Activated CD8-positive, alpha-beta memory T cell treated with anti-CD3 and anti-CD28 coated beads, Interleukin-2, amount 50 U/mL, for 24 hours (primary cell): ENCODE results near the gene AIPL1.

Experiments used
- DNase-seq: peaks from one replicate; pipeline ENCODE4 v3.0.0-alpha.2; 2020; ENCODE audit errors: extremely low read depth

AIPL1 gene

DNA sequence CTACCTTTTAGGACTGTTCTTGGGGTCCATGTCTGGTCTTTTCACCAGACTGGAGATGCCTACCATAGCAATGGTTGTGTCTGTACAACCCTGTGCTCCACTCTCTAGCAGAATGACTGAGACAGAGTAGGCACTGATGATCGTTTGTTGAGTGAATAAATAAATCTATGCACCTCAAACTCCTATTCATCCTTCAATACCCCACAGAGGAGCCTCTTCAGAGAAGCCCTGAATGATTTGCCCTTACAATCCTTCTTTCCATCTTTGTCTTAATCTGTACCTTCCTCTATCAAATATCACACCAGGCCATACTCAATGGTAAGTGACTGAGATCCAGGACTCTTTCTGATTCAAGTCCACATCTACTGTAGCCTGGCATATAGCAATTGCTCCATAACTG is 32.6 kb upstream of the AIPL1 start:
- DNase-seq, result no peak

DNA sequence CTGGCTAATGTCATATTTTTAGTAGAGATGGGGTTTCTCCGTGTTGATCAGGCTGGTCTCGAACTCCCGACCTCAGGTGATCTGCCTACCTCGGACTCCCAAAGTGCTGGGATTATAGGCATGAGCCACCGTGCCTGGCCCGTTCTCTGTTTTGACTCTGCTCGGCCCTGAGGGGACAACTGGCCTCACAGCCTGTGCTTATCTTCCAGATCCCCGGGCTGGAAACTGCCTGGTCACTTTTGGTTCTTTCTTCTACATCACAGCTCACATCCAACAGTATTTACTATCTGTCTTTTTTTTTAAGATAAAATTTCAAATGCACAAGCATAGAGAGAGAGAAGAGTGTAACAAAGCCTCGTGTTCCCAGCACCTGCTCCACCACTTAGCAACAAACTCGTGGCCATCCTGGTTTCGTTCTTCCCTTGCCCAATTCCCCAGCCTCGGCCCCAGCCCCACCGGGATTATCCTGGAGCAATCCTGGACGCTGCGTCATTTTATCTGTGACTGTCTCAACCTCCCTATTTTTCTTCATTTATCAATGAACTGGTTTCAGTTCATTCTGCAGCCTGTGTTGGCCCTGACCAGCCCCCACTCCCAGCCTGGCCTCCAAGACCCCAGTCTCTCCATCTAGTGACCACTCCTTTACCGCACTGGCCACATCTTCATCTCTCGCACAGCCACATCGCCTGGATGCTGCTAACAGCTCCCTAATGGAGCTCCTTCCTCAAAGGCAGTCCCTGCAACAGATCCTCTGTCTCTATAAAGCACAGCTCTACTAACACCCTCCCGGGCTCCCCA is 30.5 kb upstream of the AIPL1 start:
- DNase-seq, result no peak

DNA sequence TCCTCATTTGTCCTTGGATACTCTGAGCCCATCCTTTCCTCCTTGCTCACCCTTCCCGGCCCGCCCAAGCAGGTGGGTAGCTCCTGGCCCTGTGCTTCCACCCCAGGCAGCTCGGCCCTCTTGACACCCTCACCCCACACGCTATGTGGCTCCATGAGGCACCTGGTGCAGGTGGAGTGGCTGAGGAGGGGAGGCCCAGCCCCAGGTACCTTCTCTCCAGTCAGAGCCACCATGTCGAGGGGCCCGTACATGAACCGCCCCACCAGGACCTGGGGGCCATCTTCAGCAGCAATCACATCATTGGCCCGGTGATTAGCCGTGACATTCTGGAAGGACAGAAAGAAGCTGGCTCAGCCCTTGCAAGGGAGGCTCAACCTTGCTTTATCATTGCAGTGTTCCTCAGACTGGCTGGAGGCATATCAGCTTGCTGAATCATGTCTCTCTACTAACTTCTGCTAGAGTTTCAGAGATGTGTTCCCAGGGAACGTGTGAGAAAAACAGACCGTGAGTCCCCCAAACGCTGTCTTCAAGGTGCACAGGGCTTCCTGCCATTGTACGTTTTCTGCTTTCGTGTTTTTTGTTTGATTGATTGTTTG is 29.6 kb upstream of the AIPL1 start:
- no peak for DNase-seq

DNA sequence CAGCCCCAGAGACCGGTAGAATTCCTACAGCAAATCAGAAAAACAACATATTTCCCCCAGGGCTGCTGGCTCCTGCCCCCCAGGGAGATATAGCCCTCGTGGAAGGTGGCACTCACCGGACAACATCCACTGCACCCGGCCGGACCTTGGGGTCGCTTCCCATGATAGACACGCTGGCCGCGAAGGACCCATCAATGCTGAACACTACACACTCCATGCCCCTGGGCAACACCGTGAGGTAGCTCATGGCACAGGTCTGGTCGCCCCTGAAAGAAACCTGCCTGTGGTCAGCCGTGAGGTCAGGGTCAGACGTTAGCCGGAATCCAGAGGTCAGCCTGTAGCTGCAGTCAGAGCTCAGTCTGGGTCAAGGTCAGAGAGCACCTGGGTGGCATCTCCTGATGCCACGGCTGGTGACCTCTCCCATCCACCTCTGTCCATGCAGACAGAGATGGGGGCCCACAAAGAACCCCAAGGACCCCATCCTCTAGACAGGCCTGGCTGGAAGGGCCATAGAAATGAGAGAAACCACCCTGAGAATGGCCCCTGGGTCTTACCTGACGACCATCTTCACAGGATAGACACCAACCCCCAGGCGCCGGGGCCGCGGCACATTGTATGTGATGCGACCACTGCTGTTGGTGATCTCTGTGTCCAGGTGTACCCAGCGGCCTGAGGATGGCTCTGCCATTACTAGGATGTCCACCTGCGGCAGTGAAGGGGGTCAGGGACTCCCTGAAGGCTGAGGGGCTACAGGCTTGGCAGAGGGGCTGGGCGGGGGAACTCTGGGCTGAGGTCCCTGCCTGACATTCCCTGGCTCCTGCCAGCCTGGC is 28.9 kb upstream of the AIPL1 start:
- DNase-seq, result no peak

DNA sequence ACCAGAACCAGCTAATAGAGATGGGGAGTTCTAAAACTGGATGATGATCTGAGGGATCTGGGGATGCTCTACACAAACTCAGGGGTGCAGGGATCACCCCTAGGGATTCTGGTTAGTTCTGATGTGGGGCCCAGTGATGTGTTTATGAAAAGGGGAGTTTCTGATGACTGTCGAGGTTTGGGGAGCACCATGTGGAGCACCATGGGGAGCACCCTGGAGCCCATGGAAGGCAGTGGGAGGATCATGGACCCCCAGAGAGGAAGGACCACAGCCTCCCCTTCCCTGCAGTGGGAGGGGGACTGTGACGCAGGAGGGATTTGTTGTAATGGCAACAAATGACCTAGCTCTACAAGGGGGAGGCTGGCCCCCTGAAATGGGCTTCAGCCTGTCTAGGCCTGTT is 27.8 kb upstream of the AIPL1 start:
- no peak for DNase-seq

DNA sequence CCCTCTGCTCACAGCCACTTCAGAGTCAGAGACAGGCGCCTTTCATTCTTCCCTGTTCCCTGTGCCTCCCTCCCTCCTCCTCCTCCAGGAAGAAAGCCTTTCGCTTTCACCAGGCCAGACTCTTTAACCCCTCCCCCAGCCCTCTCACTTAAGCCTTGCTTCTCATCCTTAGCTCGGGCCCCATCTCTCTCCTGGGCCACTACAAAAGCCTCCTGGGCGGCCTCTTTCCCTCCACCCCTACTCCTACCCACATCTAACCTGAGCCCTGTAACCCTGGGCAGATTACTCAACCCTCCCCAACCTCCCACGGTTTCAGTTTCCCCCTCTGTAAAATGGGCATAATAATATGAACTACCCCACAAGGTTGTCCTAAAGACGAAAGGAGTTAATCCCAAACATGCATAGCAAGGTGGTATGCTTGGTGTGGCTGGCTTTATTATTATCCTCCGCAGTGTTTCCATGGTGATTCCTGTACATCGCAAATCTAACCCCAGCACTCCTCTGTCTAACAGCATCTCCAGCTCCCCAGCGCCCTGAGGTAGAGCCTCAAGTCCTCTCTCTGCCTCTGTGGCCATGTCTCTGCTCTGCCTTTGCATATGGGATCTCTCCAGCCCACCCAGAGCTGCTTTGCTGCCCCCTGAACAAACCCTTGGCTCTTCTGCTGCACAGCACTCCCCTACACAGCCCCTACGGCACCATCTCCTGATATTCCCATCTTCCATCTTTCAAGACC is 27.0 kb upstream of the AIPL1 start:
- DNase-seq, result no peak

DNA sequence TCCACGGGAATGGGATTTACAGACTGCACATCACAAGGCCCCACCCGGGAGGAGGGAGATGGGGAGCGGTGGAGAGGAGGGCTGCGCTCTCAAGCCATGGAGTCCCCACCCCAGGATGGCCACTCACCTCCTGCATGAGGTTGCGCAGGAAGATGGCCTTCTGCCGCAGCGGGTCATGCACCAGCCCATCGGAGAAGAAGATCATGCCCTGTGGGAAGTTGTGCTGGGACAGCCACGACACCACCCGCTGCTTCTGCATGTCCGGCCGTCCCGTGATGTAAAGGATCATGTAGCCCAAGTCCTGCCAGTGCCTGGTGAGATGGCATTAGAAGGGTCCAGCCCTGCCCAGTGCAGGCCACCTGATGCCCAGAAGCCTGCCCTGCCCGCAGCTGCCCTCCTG is 26.3 kb upstream of the AIPL1 start:
- DNase-seq, result no peak

DNA sequence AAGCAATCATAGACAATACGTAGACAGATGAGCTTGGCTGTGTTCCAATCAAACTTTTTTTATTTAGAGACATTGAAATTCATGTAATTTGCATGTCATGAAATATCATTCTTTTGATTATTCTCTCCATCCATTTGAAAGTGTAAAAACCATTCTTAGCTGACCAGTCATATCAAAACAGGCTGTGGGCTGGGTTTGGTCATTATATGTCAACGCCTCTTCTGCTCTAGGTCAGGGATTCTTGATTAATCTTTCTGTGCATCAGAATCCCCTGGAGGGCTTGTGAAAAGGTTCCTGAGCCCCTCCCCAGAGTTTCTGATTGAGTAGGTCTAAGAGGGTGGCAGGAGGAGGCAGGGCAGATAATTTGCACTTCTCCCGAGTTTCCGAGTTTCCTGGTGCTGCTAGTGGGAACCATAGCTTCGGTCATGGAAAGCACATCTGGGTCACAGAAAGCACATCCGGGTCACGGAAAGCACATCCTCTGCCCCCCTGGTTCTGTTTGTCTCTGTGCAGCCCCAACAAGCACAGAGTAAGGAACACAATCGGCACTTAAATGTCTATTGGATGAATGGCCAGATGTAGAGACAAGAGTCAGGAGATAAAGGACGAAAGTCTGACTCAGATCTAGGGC is 25.7 kb upstream of the AIPL1 start:
- DNase-seq, result no peak

DNA sequence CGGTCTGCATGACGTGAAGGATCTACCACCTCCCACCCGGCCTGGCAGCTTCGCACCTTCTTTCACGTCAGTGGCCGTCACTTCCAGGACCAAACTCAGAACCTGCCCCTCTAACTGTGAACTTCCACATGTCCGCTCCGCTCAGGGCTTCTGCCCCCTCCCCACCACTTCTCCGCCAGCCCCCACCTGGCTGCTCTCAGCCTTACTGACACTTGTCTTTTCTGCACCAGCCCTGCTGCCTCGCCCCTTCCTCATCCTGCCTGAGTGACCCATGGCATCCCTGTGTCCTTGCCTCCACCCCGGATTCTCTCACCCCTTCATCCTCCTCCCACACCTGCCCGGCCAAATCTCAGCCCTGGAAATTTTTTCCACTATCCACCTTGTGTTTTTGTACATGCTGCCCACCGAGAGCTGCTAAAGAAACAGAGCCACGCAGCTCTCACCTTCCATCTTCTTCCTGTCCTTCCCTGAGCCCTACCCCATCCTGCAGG is 23.6 kb upstream of the AIPL1 start:
- DNase-seq, result no peak

- DNase-seq, result no peak
Observed at GRCh38 chr17:6457688-6458459, 23.0 kb upstream of the AIPL1 start.

DNA sequence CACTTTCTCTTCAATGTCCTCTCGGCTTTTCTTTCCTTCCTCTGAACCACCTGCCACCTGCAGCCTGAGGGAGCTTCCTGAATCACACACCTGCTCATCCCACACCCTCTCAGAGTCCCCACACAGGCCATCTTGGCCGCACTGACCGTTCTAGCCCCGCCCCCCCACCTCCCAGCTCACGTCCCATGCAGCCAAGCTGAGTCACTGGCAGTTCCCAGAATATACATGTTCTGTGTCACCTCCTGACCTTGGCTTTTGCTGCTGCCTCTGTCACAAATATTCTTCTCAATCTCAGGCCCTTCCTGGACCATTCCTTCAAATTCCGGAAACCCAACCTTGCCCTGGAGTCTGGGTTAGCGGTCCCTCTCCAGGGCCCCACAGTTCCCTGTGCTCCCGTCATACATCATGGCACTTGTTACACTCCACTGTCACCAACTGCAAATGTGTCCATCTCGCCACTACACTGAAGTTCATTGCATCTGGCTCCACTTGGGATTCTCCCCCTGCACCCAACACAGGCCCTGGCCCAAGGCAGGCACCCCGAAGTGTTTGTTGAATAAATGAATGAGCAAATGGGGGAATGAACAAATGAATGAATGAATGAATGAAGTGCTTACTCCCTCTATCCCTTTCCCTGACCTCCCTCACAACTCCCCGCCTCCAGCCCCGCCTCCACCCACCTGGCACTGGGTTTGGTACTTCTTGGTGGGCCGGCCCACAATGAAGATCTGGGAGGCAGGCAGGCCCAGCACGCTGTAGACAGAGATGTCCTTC is 22.2 kb upstream of the AIPL1 start:
- no peak for DNase-seq

DNA sequence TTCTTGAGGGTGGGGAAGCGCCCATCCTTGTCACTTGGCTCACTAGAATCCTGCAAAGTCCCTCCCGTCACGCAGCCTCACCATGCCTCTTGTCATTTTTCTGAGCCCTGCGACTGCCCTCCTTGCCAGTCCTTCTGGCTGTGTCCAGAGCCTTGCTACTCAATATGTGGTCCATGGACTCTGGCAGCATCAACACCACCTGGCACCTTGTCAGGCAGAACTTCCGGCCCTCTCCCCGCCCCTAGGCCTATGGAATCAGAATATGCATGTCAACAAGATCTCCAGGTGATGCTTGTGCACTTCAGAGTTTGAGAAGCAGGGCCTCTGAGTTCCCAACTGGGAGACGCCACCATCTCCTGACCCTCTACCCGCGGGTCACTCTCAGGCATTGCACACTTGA is 21.4 kb upstream of the AIPL1 start:
- no peak for DNase-seq

GRCh38 chr17:6455321-6455705 is 20.4 kb upstream of the AIPL1 start:
- no peak for DNase-seq

DNA sequence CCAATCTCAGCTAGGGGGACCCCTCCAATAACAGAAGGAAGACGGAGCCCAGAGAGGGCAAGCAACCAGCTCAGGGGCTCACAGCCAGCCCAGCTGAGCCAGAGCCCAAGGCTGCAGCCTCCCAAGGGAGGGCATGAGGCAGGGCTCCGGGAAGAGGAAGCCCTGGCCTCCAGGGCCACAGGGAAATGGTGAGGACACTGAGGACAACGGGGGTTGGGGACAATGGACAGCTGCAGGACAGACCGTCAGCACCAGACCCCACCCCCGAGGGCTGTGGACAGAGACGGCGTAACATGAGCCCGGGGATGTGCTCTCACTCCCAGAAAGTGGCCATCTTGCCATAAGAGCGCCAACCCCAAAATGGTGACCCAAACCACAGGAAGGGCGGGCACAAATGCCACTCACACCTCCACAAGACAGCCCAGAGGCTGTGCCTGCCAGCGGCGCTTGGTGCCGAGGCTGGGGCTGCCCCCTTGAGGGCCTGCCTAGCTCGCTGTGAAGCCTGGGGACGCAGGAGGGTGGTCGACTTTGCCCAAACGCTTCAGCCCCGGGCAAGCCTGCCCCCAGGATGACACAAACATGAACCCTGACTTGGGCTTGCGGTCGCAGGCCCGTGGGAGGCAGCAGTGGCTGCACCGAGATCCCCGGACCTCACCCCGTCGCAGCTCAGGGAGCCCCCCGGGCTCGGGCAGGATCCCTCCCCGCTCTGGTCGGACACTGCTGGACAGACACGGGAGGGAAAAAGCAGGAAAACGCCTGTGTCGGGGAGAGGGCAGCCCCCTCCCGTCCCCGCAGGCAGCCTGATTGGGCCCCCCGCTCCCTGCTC is 19.8 kb upstream of the AIPL1 start:
- no peak for DNase-seq

GRCh38 chr17:6453279-6454024 is 18.5 kb upstream of the AIPL1 start:
- no peak for DNase-seq

DNA sequence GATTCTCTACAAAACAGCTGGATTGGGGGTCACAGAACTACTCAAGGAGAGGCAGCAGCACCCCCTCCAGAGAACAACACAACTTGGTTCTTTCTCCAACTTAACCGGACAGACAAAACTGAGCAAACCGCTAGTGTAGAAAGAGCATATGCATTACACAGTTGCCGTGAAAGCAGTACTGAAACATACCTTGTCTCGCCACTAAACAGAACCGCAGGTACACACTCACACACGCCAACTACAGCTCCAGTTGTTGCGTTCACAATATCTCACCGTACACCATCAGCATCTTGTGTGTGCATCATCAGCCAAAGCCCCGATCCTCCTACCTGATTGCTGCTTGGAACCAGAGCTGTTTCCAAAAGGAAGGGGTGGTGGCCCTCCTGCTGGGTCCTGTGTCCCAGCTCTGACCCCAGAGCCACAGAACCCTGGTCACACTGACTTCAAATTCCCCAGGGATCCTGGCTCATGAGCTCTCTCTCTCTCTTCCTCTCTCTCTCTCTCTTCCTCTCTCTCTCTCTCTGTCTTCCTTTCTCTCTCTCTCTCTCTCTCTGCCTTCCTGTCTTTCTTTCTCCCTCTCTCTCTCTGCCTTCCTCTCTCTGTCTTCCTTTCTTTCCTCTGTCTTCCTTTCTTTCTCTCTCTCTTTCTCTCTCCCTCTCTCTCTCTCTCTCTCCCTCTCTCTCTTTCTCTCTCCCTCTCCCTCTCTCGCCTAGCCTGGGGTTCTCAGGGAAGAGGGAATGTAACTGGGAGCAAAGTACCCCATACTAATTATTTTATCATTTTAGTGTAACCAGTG is 17.7 kb upstream of the AIPL1 start:
- no peak for DNase-seq
